Pulmonary artery endothelial cell (primary cell): ENCODE data around the gene TET3. TPM values are rescaled to one million over a fixed set of nuclear protein-coding genes. Genes with fewer than 3 reads are reported as not detected.

Experiments used
- DNase-seq: peaks from one replicate; pipeline ENCODE4 v3.0.0-alpha.2; 2011; ENCODE audit warnings: low read depth, low spot score
- total RNA-seq: library from RNA; depleted of rRNA; stranded (reverse); fragments of >200 nt; gene quantifications from 2 replicates; pipeline ENCODE4 v1.2.3, GENCODE V29; 2014

TET3 gene
- total RNA-seq, 1 donor from 2014 or later, result 3.8 TPM

DNA sequence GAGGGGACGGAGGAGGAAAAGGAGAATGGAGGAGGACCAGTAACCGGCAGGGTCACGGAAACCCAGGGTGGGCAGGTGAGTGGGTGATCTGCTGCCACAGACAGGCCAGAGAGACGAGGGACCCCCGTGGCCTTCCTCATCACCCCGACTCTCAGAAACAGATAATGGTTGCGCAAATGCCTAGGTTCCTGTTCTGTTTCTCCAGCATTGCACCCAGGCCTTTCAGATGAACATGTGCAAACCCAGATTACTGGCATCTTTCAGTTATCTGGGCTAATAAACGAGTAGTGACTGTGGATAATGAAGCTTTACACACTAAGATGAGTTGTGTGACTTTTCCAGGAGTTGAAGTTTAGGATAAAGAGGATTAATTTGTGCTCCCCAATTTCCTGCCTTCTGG, 46.5 kb downstream of the TET3 start:
- DNase-seq, result no peak

DNA sequence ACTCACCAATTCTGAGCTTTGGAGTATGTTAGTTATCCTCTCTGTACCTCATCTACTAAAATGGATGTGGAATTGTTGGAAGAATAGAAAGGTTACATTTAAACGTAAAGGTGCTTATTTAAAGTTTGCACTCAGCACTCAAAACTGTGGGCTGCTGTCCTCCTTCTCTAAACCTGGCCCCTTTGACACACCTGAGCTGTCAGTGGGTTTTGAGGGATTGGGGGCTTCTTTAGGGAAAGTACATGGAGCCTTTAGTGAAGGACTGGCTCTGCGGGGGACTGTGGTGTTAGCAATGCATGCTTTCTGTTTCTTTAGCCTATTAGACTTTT, 47.2 kb downstream of the TET3 start:
- DNase-seq, result no peak

GRCh38 chr2:74033375-74033774, 48.7 kb downstream of the TET3 start:
- no peak for DNase-seq

Other genes with a start within 250 kb of the TET3 start
- 35.6 and 53.9 TPM in 2 replicates for gene TPRKB, start 247.6 kb upstream of the TET3 start, total RNA-seq
- 25.5 and 26.8 TPM in 2 replicates for gene DUSP11, start 204.8 kb upstream of the TET3 start, total RNA-seq
- gene C2orf78, start 200.7 kb upstream of the TET3 start, total RNA-seq, result not detected in 2 replicates
- 14.0 and 21.3 TPM in 2 replicates for gene STAMBP, start 155.9 kb upstream of the TET3 start, total RNA-seq
- not detected in 2 replicates for gene ACTG2, start 91.9 kb upstream of the TET3 start, total RNA-seq
- gene DGUOK, start 58.0 kb upstream of the TET3 start, total RNA-seq, result 35.8 and 39.6 TPM in 2 replicates
- gene BOLA3, start 163.0 kb downstream of the TET3 start, total RNA-seq, result 23.1 and 30.3 TPM in 2 replicates
- gene MOB1A, start 194.0 kb downstream of the TET3 start, total RNA-seq, result 94.8 and 122 TPM in 2 replicates
- 166 and 191 TPM in 2 replicates for gene MTHFD2, start 213.7 kb downstream of the TET3 start, total RNA-seq